ENCODE data around the gene ANTXR1. TPM values are rescaled to one million over a fixed set of nuclear protein-coding genes. Genes with fewer than 3 reads are reported as not detected.
"Not testable (repeated sequence)": the region's sequence is repeated elsewhere in the genome, so short reads cannot be mapped to it uniquely, and the experiment has no call there.

The ANTXR1 gene
- total RNA-seq, 2 experiments from 2014 or later = 0.32 TPM; not detected in 1

- no peaks in the 10 kb centered on the region for H3K4me1 Mint-ChIP-seq
- ATAC-seq = peak; percentile 23
- no peak overlapping the region for H3K27ac Mint-ChIP-seq
- DNase-seq = no peak
- CTCF ChIA-PET = no interaction called here
- H3K9me3 Mint-ChIP-seq (ENCODE audit: low read depth) = no peaks in the 10 kb centered on the region
- H3K36me3 Mint-ChIP-seq (ENCODE audit: low read depth) = no peaks in the 10 kb centered on the region
- peaks cover 9% of the 10 kb centered on the region for H3K27me3 Mint-ChIP-seq
- H3K4me3 Mint-ChIP-seq = no peak overlapping the region
- intact Hi-C loops (cut with DNase I, micrococcal nuclease) = no loop called here
- POLR2A ChIA-PET = no interaction called here
These were observed 156.8 kb downstream of the ANTXR1 start for GRCh38 chr2:69169655-69170389.

DNA sequence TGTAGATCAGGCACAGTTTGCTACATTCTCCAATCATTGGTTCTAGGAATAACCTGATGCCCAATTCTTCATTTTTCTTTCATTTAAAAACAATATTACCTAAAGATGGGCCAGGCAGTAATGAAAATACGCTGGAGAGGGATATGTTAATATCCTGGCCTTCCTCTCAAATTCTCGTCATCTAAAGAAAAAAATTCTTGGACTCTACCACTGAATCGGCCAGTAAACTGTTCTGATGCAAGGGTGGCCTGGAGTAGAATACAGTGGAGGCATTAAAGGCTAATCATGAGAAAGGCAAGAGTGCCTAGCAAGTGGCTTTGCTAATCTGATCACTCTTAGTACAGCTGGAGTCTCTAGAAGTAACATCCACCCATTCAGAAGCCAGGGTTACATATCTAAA, 157.7 kb downstream of the ANTXR1 start:
- intact Hi-C loops (cut with DNase I, micrococcal nuclease) = no loop called here
- DNase-seq = no peak
- no peaks in the 10 kb centered on the region for H3K4me1 Mint-ChIP-seq
- H3K27ac Mint-ChIP-seq = no peak overlapping the region
- no peaks in the 10 kb centered on the region for H3K9me3 Mint-ChIP-seq (ENCODE audit: low read depth)
- ChIA-PET POLR2A (no interaction called here), CTCF (interaction anchor here (1.1 kb wide), 1 partner anchor 219 kb away, joined by 3 read pairs; no protein-coding TSS in a partner anchor)
- H3K27me3 Mint-ChIP-seq = peaks cover 9% of the 10 kb centered on the region
- H3K36me3 Mint-ChIP-seq (ENCODE audit: low read depth) = no peaks in the 10 kb centered on the region
- no peak for ATAC-seq
- no peak overlapping the region for H3K4me3 Mint-ChIP-seq

- intact Hi-C loops (cut with DNase I, micrococcal nuclease) = no loop called here
- Mint-ChIP-seq H3K9me3 (ENCODE audit: low read depth) (no peaks in the 10 kb centered on the region), H3K4me3 (no peak overlapping the region), H3K27ac (no peak overlapping the region), H3K4me1 (no peaks in the 10 kb centered on the region), H3K36me3 (ENCODE audit: low read depth) (no peaks in the 10 kb centered on the region), H3K27me3 (peaks cover 9% of the 10 kb centered on the region)
- ATAC-seq (no peak), DNase-seq (no peak)
- CTCF ChIA-PET = interaction anchor here (0.6 to 1.1 kb wide), 3 partner anchors 9 to 220 kb away, joined by 3 to 4 read pairs (median 3); no protein-coding TSS in a partner anchor
- POLR2A ChIA-PET = no interaction called here
These were observed 158.3 kb downstream of the ANTXR1 start for GRCh38 chr2:69171116-69171896.

DNA sequence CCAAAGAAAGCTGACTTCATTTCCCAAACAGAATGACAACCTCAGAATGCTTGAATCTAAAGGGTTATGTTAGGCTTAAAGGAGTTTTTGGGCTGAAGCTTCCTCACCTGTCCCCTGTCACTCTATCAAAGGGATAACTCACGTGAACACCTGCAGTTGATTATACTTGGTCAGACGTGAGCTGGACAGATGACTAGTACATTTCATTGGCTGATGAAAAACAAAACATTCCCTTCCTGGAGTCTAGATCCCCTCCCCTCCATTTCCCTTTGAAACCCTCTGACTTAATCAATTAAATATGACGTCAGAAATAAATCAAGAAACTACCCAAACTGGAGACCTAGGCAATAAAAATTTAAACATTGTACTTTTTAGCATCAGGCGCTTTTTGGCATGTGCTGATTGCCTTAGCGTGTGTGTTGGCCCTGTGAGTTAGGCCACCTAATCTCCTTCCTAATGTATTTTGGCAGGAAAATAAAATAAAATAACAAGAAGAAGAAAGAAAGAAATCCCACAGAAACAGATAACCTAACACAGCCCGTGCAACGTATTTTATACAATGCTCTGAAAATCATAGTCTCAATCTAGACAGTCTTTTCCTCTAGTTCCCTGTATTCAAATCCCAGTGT, 159.0 kb downstream of the ANTXR1 start:
- peaks cover 9% of the 10 kb centered on the region for H3K27me3 Mint-ChIP-seq
- H3K4me1 Mint-ChIP-seq = no peaks in the 10 kb centered on the region
- H3K36me3 Mint-ChIP-seq (ENCODE audit: low read depth) = no peaks in the 10 kb centered on the region
- ChIA-PET CTCF (interaction anchor here (1.1 kb wide), 2 partner anchors 9 to 221 kb away, joined by 3 to 4 read pairs; no protein-coding TSS in a partner anchor), POLR2A (no interaction called here)
- no peak overlapping the region for H3K4me3 Mint-ChIP-seq
- DNase-seq (no peak), ATAC-seq (no peak)
- no peak overlapping the region for H3K27ac Mint-ChIP-seq
- intact Hi-C loops (cut with DNase I, micrococcal nuclease) = no loop called here
- H3K9me3 Mint-ChIP-seq (ENCODE audit: low read depth) = no peaks in the 10 kb centered on the region

DNA sequence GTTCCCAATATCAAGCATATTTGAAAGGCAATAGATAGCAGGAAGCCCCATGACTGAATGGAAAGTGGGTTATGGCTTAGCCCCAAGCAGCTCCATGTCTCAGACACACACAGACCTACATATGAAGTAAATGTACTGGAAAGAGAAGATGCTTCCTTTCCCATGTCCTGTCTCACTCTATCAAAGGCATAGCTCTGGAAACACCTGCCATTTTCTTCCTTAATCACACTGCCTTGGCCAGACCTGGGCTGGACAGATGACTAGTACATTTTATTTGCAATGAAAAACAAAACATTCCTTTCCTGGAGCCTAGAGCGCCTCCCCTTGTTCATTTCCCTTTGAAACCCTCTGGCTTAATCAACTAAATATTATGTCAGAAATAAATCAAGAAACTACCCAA, 160.7 kb downstream of the ANTXR1 start:
- H3K4me3 Mint-ChIP-seq = no peak overlapping the region
- ChIA-PET CTCF (interaction anchor here (0.7 kb wide), 1 partner anchor 10 kb away, joined by 3 read pairs; no protein-coding TSS in a partner anchor), POLR2A (no interaction called here)
- intact Hi-C loops (cut with DNase I, micrococcal nuclease) = no loop called here
- H3K9me3 Mint-ChIP-seq (ENCODE audit: low read depth) = no peaks in the 10 kb centered on the region
- no peaks in the 10 kb centered on the region for H3K36me3 Mint-ChIP-seq (ENCODE audit: low read depth)
- no peak overlapping the region for H3K27ac Mint-ChIP-seq
- DNase-seq = no peak
- H3K4me1 Mint-ChIP-seq = peaks cover 6% of the 10 kb centered on the region
- no peak for ATAC-seq
- peaks cover 12% of the 10 kb centered on the region for H3K27me3 Mint-ChIP-seq

- peaks cover 12% of the 10 kb centered on the region for H3K27me3 Mint-ChIP-seq
- H3K27ac Mint-ChIP-seq; DNase-seq; intact Hi-C loops (cut with DNase I, micrococcal nuclease); POLR2A ChIA-PET; H3K9me3 Mint-ChIP-seq (ENCODE audit: low read depth); H3K4me1 Mint-ChIP-seq; CTCF ChIA-PET; H3K4me3 Mint-ChIP-seq; H3K36me3 Mint-ChIP-seq (ENCODE audit: low read depth); ATAC-seq: not testable (repeated sequence)
These were observed 161.2 kb downstream of the ANTXR1 start for GRCh38 chr2:69174211-69174610.

DNA sequence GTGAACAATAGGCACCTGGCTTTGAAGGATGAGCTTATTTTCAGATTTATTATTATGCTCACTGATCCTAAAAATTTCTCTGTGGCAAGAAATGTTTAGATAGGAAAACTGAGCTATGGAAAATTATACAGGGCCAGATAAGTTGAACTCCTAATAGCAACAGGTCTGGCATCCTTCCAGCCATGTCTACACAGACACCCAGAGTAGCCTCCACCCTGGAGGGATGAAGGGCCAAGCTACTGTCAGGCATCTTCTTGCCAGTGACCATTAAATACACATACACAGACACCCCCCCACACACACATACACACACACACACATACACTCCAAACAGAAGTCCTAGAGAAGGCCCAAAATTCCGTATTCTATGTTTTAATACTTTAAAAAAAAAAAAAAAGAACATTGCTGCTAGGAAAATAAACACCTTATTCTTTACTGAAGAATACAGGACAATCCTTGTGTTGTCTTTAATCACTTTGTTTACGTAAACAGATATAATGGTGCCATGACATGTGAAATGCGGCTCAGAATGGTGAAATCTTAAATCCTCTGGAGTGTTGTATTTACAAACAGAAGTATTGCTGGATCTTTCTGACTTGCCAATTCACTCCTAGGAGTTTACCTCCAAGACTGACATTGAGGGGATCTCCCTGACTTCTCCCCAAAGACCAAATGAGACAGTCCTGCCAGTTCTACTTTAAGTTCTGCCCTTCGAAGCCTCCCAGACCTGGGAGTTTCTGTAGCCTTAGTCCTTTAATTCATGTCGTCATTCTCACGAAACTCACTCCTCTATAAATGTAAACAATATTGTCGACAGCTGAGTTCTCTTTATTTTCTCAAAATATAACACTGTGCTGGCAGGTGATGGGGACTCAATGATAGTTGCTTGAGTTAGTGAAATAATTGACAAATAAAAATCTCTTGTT, 163.1 kb downstream of the ANTXR1 start:
- CTCF ChIA-PET = interaction anchor here (0.5 to 0.6 kb wide), 2 partner anchors 27 to 200 kb away, joined by 3 read pairs; no protein-coding TSS in a partner anchor
- H3K4me1 Mint-ChIP-seq = peaks cover 6% of the 10 kb centered on the region

DNA sequence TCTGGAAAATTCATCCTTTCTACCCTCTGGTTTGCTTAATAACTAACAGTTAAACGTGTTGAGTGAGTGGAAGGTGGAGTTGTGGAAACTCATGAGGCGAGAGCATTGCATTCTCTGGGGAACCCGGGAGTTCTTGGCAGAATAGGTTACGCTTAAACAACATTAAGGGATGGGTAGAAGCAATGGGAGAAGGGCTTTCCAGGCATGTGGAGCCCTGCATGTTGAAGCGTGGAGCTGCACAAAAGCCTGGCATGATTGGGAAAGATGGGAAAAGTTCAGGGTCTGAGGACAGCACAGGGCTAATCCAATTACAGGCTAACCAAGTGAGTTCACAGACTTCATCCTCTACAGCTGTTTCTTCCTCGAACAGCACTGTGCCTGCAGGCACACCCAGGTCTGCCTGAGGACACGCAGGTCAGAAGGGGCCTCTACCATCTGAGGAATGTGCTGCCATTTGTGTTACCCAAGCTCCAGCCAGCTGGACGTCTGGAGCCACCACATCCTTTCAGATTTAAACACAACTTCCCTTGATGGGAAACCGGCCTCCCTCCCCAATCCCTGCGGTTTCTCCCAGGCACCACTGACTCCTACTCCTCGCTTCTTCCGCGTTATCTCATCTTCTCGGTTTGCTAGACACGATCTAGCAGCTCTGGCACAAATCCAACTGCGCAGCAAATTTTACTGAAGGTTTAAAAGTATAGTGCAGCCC, 164.2 kb downstream of the ANTXR1 start:
- CTCF ChIA-PET = interaction anchor here (0.6 kb wide), 1 partner anchor 52 kb away, joined by 3 read pairs; no protein-coding TSS in a partner anchor
- ATAC-seq (no peak), DNase-seq (no peak)
- intact Hi-C loops (cut with DNase I, micrococcal nuclease) = no loop called here
- no peak overlapping the region for H3K27ac Mint-ChIP-seq
- POLR2A ChIA-PET = no interaction called here
- H3K9me3 Mint-ChIP-seq (ENCODE audit: low read depth) = no peaks in the 10 kb centered on the region
- H3K36me3 Mint-ChIP-seq (ENCODE audit: low read depth) = no peaks in the 10 kb centered on the region
- H3K27me3 Mint-ChIP-seq = peaks cover 6% of the 10 kb centered on the region
- peaks cover 6% of the 10 kb centered on the region for H3K4me1 Mint-ChIP-seq
- H3K4me3 Mint-ChIP-seq = no peak overlapping the region

More for the DNA sequence above, 163.1 kb downstream of the ANTXR1 start:
- POLR2A ChIA-PET = no interaction called here
- DNase-seq = no peak
- Mint-ChIP-seq H3K27me3 (peaks cover 6% of the 10 kb centered on the region), H3K9me3 (ENCODE audit: low read depth) (no peaks in the 10 kb centered on the region), H3K27ac (no peak overlapping the region), H3K36me3 (ENCODE audit: low read depth) (no peaks in the 10 kb centered on the region), H3K4me3 (no peak overlapping the region)
- intact Hi-C loops (cut with DNase I, micrococcal nuclease) = no loop called here
- no peak for ATAC-seq

- ATAC-seq = peak; percentile 96
- Mint-ChIP-seq H3K4me3 (no peak overlapping the region), H3K4me1 (peaks cover 6% of the 10 kb centered on the region), H3K36me3 (ENCODE audit: low read depth) (no peaks in the 10 kb centered on the region), H3K27me3 (peaks cover 6% of the 10 kb centered on the region), H3K27ac (peak overlapping the region; percentile 66), H3K9me3 (ENCODE audit: low read depth) (no peaks in the 10 kb centered on the region)
- POLR2A ChIA-PET = no interaction called here
- intact Hi-C loops (cut with DNase I, micrococcal nuclease) = no loop called here
- peak; percentile 61 for DNase-seq
- CTCF ChIA-PET = interaction anchor here (0.6 kb wide), 1 partner anchor 53 kb away, joined by 3 read pairs; no protein-coding TSS in a partner anchor
These were observed 165.0 kb downstream of the ANTXR1 start for GRCh38 chr2:69177785-69178636.

GRCh38 chr2:69178756-69179155, 165.8 kb downstream of the ANTXR1 start:
- CTCF ChIA-PET = no interaction called here
- no peak for DNase-seq
- POLR2A ChIA-PET = no interaction called here
- Mint-ChIP-seq H3K9me3 (ENCODE audit: low read depth) (no peaks in the 10 kb centered on the region), H3K36me3 (ENCODE audit: low read depth) (no peaks in the 10 kb centered on the region), H3K4me3 (no peak overlapping the region), H3K27ac (no peak overlapping the region), H3K27me3 (peaks cover 6% of the 10 kb centered on the region), H3K4me1 (peaks cover 6% of the 10 kb centered on the region)
- intact Hi-C loops (cut with DNase I, micrococcal nuclease) = no loop called here
- no peak for ATAC-seq

Data from activated CD4-positive, alpha-beta T cell treated with anti-CD3 and anti-CD28 coated beads for 36 hours (primary cell).